LoVo (cell line): ENCODE results near the gene TBRG1.

ENCODE experiments used
- DNase-seq: peaks from one replicate; pipeline ENCODE4 v3.0.0-alpha.2; 2016; ENCODE audit warnings: low spot score

Gene TBRG1

DNA sequence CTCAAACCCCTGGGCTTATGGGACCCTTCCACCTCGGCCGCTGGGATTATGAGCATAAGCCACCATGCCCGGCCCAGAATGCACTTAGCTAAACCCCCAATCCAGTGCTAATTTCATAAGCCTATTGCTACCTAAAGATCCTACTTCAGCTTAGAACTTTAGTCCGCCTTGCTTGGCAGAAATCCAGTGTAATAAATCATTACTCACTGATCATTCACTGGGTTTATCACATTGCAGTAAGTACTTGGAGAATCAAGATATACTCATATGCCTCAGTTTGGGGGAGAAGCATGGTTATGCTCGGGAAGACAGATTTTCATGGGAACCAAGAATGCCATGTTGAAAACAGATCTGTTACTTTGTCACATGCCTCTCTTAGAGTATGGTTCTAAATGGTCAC is 3.8 kb upstream of the TBRG1 start:
- no peak for DNase-seq

DNA sequence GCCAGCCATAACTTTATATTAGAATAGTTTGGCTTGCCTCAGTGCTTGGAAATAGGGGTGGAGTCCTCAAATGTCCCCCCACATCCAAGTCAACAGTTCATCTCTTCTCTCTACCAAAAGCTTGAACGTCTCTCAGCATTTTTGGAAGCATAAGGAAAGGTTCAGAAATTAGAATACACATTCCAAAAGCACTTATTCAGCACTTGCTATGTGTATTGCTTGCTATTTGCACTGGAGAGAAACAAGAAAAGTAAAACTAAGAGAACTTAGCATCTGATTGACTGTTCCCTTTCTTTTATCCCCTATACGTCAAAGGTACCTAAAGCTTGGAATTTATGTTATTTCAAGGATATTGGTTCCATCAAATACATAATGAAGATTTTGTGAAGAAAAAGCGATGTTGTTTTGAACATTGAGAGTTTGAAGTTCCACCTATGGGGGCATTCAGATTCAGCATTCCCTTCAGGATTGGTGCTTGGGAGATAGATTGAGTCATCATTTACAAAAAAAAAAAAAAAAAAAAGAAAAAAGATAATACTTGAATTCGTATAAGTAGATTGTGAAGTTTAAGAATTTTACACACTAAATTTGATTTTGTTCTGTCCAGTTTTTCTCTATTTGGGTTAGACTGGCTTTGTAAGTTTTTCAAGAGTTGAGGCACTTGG is 1.3 kb downstream of the TBRG1 start:
- no peak for DNase-seq

DNA sequence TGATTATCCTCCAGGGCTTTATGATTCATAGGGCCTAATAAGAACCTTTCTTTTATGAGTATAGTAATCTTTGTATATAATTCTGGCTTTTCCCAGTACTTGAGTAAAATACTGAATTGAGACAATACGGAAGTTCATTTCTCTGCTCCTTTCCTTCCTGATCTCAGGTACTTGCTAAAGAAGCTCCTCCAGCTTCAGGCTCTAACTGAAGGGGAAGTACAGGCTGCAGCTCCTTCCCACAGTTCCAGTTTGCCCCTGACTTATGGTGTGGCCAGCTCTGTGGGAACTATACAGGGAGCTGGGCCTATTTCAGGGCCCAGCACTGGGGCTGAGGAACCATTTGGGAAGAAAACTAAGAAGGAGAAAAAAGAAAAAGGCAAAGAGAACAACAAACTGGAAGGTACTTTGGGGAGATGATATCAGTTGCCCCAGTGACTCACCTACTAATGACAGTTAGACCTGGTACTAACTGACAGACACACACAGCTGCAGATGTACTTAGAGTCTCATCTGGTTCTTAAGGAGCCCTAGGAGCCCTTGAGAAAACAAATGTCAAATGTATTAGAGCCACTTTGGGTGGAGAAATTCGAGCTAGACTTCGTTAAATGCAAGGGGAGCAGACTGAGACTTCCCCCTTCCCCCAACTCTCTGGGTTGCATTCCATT is 3.0 kb downstream of the TBRG1 start:
- DNase-seq = no peak

DNA sequence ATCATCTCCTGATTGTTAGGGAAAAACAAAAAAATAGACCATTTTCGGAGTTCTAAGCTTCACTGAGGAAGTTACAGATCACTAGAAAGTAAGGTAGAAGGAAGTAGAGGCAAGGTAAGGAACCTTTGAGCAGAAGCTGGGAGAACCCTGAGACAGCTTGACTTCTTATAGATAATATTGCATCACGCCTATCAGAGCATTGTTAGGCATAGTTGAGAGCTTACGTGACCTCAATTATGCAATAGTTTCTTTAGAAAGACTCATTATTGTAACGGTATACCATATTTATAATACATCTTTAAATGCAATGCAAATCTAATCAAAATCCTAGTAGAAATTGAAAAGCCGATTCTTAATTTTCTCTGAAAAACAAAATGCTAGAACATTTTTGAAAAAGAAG is 4.9 kb downstream of the TBRG1 start:
- DNase-seq = no peak

DNA sequence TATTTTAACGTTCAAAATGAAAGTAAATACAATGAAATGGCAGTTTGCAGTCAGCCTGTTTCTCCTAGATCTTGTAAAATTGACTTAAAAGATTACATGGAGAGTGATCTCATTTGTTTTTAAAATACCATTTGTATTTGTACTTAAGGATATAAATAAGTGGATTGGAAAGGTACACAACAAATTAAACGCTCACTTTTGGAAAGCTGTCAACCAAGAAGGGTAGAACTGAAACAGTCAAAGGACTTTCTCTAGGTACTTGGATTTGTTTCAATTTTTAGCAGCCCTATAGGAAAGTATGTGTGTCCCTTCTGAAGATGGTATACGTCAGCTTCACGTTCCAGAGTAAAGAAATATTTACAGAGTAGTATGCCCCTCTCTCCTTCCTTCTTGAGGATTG is 7.3 kb downstream of the TBRG1 start:
- no peak for DNase-seq

DNA sequence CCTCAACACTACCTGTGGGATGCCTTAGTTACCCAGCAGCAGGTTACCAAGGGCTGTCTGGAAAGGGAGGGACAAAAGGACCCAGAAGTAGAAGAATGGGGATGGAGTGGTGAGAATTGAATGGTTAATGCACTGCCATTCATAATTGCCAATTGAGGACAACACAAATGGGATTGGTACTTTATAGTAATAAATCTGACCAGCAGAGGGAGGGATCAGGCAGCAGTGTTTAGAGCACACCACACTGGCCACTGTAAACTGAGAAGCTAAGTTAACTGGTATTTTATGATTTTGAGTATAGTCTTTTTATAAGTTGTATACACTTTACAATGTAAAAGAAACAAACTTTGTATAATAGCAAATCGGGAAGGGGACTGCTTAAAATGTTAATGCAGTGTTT is 10.7 kb downstream of the TBRG1 start:
- no peak for DNase-seq

DNA sequence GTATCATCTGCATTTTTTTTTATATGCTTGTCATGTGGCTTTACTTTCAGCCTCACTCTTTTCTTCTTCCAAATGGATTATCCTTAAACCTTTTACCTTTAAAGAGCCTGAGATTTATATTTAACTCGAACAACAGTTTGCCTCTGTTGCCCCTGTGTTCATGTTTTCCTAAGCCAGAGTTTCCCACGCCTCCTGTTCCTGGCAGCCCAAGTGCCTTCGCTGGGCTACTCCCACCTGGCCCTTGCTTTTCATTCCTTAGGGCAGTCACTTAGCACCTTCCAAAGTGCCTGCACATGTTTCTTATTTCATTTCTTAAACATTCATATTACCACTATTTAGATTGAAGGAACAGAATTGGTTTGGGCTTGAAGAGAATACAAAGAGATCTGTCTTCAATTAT is 13.3 kb downstream of the TBRG1 start:
- no peak for DNase-seq

DNA sequence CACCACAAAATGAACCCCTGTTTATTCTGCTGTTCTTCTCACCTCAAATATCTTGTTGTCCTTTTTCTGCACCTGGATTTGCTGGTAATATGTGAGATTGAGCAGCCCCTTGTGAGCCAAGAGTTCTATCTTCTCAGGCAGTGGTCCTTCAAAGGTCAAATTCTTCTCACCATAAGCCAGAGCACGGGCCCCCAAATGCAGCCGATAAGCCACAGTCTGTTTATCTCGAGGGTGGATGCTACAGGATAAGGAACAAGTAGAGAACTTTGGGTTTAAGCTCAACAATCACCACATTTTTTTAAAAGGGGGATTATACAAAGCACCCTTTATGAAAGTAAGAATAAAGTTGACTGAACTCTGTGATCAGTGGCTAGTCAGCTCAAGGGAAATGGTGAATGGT is 15.8 kb downstream of the TBRG1 start:
- no peak for DNase-seq

DNA sequence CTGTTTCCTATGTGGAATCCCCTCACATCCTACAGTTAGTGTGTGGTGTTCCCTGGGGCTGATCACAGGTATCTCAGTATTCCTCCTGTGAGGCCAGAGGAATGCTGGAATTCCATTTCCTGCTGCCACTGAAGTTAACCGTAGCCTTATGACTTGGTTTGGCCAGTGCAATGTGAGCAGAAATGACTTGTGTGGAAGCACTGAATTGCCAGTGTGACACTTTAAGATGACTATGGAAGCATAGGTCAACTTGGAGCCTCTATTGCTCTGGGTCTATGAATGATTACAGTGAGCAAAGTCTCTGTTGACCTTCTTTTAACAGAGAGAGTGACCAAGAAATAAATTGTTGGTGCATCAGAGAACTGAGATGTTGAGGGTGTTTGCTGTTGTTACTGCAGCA is 16.5 kb downstream of the TBRG1 start:
- no peak for DNase-seq

DNA sequence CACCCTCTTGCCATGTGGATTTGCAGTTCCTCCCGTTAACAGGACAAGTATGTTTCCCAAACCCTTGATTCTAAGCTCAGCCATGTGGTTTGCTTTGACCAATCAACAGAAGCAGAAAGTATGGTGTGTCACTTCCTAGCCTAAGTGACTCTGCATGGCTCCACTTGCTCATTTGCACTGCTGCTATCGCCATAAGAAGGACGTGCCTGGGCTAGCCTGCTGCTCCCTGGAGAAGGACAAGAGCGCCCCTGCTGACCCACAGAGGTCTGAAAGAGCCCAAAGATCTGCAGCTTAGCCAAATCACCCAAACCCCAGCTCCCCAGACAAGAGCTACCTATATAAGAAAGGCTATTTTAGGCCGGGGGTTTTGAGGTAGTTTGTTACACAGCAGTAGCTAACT is 18.0 kb downstream of the TBRG1 start:
- no peak for DNase-seq

DNA sequence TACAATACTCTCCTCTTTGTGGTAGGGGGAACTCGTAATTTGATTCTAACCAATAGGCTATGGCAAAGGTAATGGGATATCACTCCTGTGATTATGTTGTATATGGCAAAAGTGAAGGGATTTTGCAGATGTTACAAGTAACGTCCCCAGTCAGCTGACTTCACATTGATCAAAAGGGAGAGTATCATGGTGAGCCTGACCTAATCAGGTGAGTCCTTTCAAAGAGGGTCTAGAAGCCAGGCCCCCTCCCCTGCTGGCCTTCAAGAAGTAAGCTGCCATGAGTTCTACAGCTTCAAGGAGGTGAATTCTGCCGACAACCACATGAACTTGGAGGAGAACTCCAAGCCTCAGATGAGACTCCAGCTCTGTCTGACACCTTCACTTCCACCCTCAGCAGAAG is 20.0 kb downstream of the TBRG1 start:
- DNase-seq = no peak

DNA sequence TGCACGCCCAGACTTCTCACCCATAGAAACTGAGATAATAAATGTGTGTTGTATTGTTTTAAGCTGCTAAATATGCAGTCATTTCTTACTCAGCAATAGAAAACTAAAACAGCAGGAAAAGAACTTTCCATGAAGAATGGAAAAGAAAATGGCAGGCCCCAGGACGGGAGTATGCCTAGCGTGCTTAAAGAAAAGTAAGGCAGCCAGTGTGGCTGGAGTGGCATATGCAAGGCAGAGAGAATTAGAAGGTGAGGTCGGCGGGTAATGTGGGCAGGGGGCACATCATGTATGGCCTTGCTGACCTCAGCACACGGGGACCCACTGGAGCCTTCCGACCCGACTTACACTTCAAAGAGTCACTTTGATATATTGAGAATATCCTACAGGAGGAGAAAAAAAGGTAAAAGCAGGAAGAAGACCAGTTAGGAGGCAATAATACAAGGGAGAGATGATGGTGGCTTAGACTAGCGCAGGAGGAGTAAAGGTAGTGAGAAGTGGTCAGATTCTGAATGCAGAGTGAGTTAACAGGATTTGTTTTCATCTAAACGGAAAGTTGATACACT is 20.5 kb downstream of the TBRG1 start:
- DNase-seq = no peak

DNA sequence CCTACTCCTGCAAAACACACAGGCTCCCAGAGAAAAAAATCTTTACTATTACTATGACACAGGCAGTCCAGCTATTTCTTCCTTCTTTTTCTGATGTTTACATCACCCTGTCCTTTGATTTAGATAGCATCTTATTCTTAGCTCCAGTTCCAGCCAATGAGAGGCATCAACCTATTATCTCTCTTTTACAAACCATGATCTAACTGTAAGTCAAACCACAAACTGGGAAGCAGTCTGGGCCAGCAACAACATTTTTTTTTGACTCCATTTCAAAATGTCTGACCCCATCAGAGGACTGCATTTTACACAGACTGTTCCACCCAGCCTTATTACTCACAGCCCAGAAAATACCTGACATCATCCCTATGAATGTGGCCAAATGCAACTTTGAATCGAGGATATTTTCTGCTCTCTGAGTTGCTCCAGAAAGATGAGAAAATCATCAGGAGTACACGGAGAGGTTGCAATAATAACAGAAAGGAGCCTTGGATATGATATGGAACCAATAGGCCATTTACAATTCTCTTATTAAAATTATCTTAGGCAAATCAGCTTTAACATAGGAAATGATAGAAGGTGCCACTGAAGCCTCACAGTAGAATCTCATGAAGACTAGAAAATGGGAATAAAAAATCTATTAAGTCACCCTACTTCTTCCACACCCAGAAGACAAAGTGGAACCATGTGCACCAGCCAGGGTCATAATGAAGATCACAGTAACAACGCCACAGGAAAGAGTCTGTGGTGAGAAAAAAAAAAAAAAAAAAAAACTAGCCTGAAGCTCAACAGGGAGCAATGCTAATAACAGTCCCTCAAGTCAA is 21.2 kb downstream of the TBRG1 start:
- DNase-seq = no peak

DNA sequence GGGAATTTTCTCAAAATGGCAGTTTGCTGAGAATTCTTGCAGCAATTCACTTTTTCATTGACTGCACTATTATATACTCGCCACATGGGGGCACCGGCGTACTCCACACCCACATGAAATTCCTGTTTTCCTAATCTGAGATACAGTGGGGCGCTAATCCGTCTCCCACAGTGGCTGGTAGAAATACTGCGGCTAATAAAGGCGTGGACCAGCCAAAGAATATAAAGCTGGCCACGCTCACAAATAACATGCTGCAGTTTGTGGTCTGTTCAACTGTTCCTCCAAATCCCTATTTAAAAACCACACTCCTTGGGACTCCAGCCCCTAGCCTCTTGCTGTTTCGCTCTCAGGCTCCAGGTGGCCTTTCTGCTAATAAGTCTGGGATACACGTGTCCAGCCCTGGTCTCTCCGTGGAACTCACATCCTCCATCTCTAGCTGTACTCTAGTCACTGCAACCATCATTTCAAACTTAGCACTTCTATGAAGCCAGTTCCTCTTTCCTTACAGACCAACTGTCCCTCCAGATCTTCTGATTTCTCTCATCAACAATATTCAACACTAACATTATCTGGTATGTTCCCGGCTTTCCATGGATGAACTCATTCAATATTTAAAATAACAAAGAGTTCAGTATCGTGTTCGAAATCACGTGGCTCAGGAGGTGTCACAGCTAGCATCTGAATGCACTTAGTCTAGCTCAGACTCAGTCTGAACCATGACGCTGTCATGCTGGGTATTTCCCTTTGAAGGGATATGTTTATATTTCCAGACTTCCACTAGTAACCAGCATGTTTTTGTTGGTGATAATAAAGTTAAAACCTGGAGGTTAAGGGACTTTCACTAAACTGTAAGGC is 22.0 kb downstream of the TBRG1 start:
- peak; percentile 68 for DNase-seq

DNA sequence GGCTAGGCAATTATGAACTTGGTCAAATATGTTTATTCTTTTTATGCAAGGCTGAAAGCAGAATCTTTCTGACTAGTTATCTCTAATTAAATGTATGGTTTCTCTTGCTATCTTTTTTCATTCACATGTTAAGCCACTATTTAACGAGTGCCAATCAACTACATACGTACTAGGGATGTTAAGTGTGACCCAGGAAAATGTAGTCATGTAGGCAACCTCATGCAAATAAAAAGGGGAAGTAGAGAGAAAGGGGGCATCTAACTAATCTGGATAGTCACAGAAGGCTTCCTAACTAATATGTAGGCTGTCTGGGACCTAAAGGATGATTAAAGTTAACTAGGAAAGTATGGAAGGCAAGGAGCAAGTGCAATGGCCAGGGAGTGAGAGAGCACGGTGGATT is 23.5 kb downstream of the TBRG1 start:
- no peak for DNase-seq

DNA sequence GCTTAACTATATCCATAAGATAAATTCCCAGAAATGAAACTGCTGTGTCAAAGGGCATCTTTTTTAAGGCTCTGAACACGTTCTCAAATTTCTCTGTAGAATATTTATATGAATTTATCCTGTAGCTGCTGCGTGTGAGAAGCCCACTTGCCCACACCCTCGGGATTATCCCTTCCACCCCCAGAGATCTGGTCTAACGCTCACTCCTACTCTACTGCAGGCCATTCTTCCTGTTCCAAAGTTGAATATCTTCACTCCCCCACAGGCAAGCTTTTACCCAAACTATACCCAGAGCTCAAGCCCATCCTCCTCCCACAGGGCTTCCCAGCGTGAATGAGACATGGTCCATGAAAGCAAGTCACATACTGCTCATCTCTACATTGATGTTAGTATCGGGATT is 25.9 kb downstream of the TBRG1 start:
- no peak for DNase-seq

DNA sequence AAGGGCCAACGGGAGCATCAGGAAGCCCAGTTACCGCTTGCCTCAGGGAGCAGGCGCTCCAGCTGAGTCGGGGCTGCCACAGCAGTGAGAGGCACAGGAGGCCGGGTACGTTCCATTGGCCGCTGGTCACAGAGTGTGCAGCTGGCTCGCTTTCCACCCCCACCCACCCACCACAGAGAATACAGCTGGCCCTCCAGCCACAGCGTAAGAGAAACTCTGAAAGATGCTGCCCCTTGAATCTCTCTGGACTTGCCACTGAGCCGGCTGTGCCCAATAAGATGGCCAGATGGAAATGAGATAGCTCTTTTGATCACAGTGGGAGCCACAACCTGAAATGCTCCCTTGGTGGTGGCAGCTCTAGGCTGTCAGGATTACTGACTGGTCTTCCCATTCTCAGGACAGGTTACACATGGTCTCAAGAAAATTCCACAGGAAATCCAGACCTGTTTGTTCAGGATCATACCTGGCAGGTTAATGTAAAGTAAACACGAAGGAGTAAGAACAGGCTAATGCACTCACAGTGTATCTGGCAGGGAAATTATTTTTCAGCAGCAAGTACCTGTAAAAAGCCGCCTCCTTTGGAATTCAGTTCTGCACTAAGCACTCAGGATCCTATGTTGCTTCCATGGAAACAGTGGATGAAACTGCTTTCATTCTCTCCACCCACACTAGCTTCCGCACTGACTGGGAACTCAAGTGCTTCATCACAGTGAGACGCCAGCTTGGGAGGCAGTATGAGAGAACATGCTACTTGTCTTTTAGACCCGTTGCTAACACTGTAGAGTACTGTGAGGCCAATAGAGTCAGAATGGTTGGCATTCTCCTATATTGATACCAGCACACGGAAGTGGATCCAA is 34.3 kb downstream of the TBRG1 start:
- DNase-seq = no peak

DNA sequence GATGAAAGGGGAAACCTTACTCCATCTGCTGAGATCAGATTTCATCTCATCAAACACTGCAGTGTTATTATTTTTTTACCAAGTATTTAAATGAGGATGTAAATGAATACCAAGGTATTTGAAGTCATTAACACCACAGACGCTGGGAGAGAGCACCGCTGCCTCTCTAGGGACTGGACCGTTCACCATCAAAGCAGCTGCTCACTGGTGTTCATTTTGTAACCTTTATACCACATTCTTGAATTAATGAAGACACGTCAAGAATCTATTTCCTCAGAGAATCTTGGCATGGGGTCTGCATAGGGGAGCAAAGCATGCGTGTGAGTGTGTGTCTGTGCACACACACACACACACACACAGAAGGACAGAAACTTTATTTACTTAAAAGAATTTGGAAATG is 35.2 kb downstream of the TBRG1 start:
- no peak for DNase-seq

DNA sequence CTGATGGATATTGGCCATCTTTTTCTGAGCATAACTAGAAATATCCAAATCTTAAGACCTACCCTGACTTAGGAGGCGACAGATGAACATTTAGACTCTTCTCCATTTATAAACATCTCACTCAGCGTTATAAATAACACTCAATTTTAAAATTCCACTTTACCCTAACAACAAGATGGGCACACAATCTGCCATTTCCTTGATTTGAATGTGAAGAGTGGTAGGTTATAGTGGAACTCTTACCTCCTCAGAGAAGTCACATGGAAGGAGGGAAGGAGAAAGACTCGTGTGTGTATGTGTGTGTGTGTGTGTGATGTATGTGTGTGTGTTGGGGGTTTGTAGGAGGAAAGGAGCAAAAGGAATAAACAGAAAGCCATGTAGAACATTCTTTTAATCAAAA is 35.8 kb downstream of the TBRG1 start:
- no peak for DNase-seq

DNA sequence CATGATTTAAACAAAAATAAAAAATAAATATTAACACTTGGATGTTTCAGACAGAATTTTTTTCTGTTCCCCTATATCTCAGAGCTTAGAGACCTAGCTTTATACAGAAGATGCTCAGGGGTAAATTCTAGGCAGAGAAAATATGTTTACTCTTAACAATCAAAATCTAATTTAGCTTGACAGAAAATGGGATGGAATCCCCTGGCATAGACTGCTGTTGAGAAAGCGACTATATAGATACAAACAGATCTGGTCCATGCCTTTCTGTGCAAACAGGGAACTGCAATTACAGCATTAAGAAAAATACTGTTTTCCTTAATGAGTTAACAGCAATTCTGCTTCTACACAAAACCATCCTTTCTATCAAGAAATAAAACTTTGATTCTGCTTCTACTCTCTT is 36.3 kb downstream of the TBRG1 start:
- no peak for DNase-seq

DNA sequence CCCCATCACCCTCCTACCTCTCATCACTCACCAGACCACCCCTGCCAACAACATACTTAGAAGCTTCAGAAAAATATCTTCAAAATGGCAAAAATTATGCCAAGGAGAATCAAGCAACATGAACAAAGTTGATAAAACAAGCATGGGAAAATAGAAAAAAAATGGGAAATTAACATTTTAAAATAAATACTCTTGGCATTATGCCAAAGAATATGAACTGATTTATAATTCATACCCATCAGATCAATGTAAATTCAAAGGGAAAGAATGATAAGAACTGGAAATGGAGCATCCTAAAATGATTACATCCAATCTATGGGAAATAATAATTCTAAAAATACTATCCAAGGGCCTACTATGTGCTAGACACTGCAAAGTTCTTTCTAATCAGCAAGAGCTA is 38.9 kb downstream of the TBRG1 start:
- DNase-seq = no peak
